ENCODE data around the gene SPINK5.

SPINK5 gene

GRCh38 chr5:148090773-148091250, 27.0 kb downstream of the SPINK5 start:
- H3K27me3 ChIP-seq (ENCODE audit: control insufficient read depth, insufficient read depth, low read length), result no peaks in the 10 kb centered on the region
- H3K79me2 ChIP-seq, result no peaks in the 10 kb centered on the region
- H3K4me2 ChIP-seq (ENCODE audit: low read length), result no peak overlapping the region
- H3K9me3 ChIP-seq (ENCODE audit: control insufficient read depth, low read length), result no peaks in the 10 kb centered on the region
- no peak overlapping the region for H2AFZ ChIP-seq
- no peak overlapping the region for H3K4me3 ChIP-seq (ENCODE audit: low read depth, low read length)
- no peak overlapping the region for H3K27ac ChIP-seq
- H3K9ac ChIP-seq, result no peak overlapping the region
- no peak for TF ChIP-seq CTCF (IDR thresholded peaks at IDR 0.05)
- no peaks in the 10 kb centered on the region for H3K36me3 ChIP-seq (ENCODE audit: control insufficient read depth, insufficient read depth, low read length)
- no peaks in the 10 kb centered on the region for H3K4me1 ChIP-seq

- no peak overlapping the region for H3K4me2 ChIP-seq (ENCODE audit: low read length)
- H3K9ac ChIP-seq, result no peak overlapping the region
- H3K27me3 ChIP-seq (ENCODE audit: control insufficient read depth, insufficient read depth, low read length), result no peaks in the 10 kb centered on the region
- H3K9me3 ChIP-seq (ENCODE audit: control insufficient read depth, low read length), result no peaks in the 10 kb centered on the region
- H2AFZ ChIP-seq, result no peak overlapping the region
- no peak for TF ChIP-seq CTCF (IDR thresholded peaks at IDR 0.05)
- H3K4me1 ChIP-seq, result no peaks in the 10 kb centered on the region
- H3K4me3 ChIP-seq (ENCODE audit: low read depth, low read length), result no peak overlapping the region
- H3K27ac ChIP-seq, result no peak overlapping the region
- no peaks in the 10 kb centered on the region for H3K79me2 ChIP-seq
- no peaks in the 10 kb centered on the region for H3K36me3 ChIP-seq (ENCODE audit: control insufficient read depth, insufficient read depth, low read length)
Measured at GRCh38 chr5:148091991-148092964, 28.5 kb downstream of the SPINK5 start.

GRCh38 chr5:148094336-148094735, 30.6 kb downstream of the SPINK5 start:
- Histone ChIP-seq H3K4me2 (ENCODE audit: low read length) (no peak overlapping the region), H3K9me3 (ENCODE audit: control insufficient read depth, low read length) (no peaks in the 10 kb centered on the region), H2AFZ (no peak overlapping the region), H3K4me1 (no peaks in the 10 kb centered on the region), H3K36me3 (ENCODE audit: control insufficient read depth, insufficient read depth, low read length) (no peaks in the 10 kb centered on the region), H3K27ac (no peak overlapping the region), H3K4me3 (ENCODE audit: low read depth, low read length) (no peak overlapping the region), H3K79me2 (no peaks in the 10 kb centered on the region), H3K9ac (no peak overlapping the region), H3K27me3 (ENCODE audit: control insufficient read depth, insufficient read depth, low read length) (no peaks in the 10 kb centered on the region)
- TF ChIP-seq CTCF (IDR thresholded peaks at IDR 0.05), result no peak

- Histone ChIP-seq H3K27me3 (ENCODE audit: control insufficient read depth, insufficient read depth, low read length) (no peaks in the 10 kb centered on the region), H3K9ac (no peak overlapping the region), H3K79me2 (no peaks in the 10 kb centered on the region), H3K4me2 (ENCODE audit: low read length) (no peak overlapping the region), H3K36me3 (ENCODE audit: control insufficient read depth, insufficient read depth, low read length) (no peaks in the 10 kb centered on the region), H3K4me1 (no peaks in the 10 kb centered on the region), H3K4me3 (ENCODE audit: low read depth, low read length) (no peak overlapping the region), H3K9me3 (ENCODE audit: control insufficient read depth, low read length) (no peaks in the 10 kb centered on the region), H2AFZ (no peak overlapping the region), H3K27ac (no peak overlapping the region)
- no peak for TF ChIP-seq CTCF (IDR thresholded peaks at IDR 0.05)
Measured at GRCh38 chr5:148104226-148104625, 40.4 kb downstream of the SPINK5 start.

All from parathyroid adenoma (tissue), 2 donors.